Stimulated activated effector memory CD8-positive, alpha-beta T cell treated with anti-CD3 and anti-CD28 coated beads, Interleukin-12 subunit alpha, Interleukin-12 subunit beta, amount 100 ng/mL, for 72 hours (primary cell): ENCODE measurements around the gene ADCY5.

Experiments used
- ATAC-seq: fragments of 150-1000 bp; cut with Tn5 transposase; 2 replicates; pipeline ENCODE4 v1.10.0; 2021
- DNase-seq, 2 donors: peaks; one replicate each; pipeline ENCODE4 v3.0.0; 2021 to 2022; ENCODE audit warnings: low spot score in 2 of 2
- H3K27ac Mint-ChIP-seq: one replicate; pipeline ENCODE4 v1.8.0; 2022; ENCODE audit warnings: mild to moderate bottlenecking, mixed read lengths
- H3K36me3 Mint-ChIP-seq: one replicate; pipeline ENCODE4 v1.8.0; 2022; ENCODE audit warnings: mild to moderate bottlenecking, mixed read lengths
- H3K4me1 Mint-ChIP-seq: one replicate; pipeline ENCODE4 v1.8.0; 2022; ENCODE audit warnings: mixed read lengths
- H3K4me3 Mint-ChIP-seq: one replicate; pipeline ENCODE4 v1.8.0; 2022; ENCODE audit warnings: mild to moderate bottlenecking, mixed read lengths
- H3K9me3 Mint-ChIP-seq: one replicate; pipeline ENCODE4 v1.8.0; 2022; ENCODE audit warnings: mixed read lengths

ADCY5 gene

DNA sequence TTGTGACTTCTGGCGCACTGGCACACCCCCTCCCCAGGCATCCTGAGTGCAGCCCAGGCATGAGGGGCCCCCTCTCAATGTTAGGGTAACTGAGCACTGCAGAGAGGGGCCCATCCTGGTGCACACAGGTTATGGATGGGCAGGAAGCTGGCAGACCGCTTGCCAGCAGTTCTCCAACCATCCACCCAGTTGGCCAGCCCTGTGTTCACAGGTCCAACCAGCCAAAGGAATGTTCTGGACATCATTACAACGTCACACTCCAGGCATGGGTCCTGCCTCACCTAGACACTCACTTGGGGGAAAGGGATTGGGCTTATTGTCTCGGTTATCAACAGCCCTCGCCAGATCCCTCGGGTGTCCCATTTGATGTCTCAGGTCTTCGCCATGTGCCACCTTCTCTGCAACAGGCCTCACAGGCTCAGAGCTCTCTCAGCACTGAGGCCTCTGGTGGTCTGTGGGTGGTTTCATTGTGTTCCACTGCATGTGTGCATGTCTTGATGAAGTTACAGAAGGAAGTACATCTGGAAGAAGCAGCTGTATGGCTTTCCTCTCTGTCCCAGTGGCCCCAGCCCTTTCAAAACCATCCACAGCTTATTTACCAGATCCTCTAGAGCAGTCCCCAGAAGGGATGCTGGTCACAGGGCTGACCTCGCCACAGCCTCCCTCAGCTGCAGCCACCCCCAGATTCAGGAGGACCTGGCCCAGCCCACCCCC lies 23.7 kb downstream of the ADCY5 start:
- Mint-ChIP-seq H3K36me3 (no peaks in the 10 kb centered on the region), H3K4me3 (no peak overlapping the region), H3K27ac (no peak overlapping the region), H3K9me3 (no peaks in the 10 kb centered on the region), H3K4me1 (no peaks in the 10 kb centered on the region)
- ATAC-seq (no peak), DNase-seq (no peak)

DNA sequence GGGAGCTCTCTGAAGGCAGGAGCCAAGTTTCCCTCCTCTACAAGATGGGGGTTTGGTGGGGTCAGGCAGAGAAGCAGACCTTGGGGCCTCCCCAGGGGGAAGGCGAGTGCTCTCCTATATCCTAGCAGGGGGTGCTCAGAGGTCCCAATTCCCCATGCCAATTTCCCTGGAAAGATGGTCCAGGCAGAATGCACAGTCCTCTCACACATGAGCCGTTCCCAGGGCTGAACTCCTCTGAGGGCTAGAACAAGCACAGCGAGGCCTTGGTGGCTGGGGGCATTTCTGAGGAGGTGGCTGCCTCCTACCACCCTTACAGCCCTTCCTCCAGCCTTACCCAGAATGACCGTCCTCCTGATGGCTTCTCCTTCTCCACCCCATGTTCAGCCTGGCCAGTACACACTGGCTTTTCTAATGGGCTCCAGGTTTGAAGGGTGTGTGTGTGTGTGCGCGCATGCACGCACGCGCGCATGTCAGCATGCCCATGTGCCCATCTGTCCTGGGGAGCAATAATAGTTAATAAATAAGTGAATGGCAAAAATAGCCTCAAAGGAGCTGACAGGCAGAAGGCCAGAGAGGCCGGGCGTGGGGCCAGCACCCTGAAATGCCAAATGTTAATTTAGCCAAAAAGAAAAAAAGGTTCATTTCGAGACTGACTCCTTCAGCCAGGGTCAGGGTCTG lies 24.4 kb downstream of the ADCY5 start:
- H3K27ac Mint-ChIP-seq: no peak overlapping the region
- no peaks in the 10 kb centered on the region for H3K9me3 Mint-ChIP-seq
- no peaks in the 10 kb centered on the region for H3K36me3 Mint-ChIP-seq
- no peaks in the 10 kb centered on the region for H3K4me1 Mint-ChIP-seq
- no peak for ATAC-seq
- DNase-seq: no peak
- H3K4me3 Mint-ChIP-seq: no peak overlapping the region

DNA sequence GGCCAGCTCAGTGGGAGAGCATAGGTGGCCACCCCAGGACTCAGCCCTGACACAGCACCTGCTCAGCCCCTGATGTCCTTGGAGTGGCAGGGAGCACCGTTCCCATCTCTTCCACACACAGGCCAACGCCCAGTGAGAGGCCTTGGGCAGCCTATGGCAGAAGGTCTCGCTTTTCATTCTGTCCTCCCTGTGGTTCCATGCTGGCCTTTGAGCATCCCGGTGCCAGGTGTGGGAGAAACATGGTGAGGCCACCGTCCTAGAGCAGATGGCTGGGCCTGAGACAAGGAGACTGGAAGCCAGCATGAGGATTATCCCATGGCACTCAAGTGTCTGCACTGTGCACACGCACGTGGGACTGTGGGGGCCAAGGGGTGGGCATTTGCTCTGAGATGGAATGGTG lies 25.1 kb downstream of the ADCY5 start:
- Mint-ChIP-seq H3K4me1 (no peaks in the 10 kb centered on the region), H3K4me3 (no peak overlapping the region), H3K36me3 (no peaks in the 10 kb centered on the region), H3K27ac (no peak overlapping the region), H3K9me3 (no peaks in the 10 kb centered on the region)
- ATAC-seq (no peak), DNase-seq (no peak)

- ATAC-seq (no peak), DNase-seq (no peak)
- Mint-ChIP-seq H3K36me3 (no peaks in the 10 kb centered on the region), H3K9me3 (no peaks in the 10 kb centered on the region), H3K4me3 (no peak overlapping the region), H3K4me1 (no peaks in the 10 kb centered on the region), H3K27ac (no peak overlapping the region)
Observed at GRCh38 chr3:123423031-123423430, 25.9 kb downstream of the ADCY5 start.

DNA sequence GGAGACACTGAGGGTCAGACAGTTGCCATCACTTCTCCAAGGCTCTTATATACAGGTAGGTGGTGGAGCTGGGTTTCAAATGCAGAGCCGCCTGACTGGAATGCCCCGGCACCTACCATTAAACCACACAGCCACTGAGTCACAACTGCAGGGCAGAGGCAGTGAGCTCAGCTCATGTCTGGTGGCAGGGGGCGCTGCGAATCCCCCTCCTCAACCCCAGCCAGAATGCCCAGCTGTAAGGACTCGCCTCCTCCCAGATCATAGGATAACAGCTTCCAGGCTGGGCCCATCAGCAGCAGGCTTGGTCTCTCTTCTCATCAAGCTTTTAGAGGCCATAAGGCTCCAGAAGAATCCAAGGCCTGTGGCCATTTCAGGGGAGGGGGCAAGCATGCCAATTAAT lies 26.4 kb downstream of the ADCY5 start:
- no peaks in the 10 kb centered on the region for H3K4me1 Mint-ChIP-seq

DNA sequence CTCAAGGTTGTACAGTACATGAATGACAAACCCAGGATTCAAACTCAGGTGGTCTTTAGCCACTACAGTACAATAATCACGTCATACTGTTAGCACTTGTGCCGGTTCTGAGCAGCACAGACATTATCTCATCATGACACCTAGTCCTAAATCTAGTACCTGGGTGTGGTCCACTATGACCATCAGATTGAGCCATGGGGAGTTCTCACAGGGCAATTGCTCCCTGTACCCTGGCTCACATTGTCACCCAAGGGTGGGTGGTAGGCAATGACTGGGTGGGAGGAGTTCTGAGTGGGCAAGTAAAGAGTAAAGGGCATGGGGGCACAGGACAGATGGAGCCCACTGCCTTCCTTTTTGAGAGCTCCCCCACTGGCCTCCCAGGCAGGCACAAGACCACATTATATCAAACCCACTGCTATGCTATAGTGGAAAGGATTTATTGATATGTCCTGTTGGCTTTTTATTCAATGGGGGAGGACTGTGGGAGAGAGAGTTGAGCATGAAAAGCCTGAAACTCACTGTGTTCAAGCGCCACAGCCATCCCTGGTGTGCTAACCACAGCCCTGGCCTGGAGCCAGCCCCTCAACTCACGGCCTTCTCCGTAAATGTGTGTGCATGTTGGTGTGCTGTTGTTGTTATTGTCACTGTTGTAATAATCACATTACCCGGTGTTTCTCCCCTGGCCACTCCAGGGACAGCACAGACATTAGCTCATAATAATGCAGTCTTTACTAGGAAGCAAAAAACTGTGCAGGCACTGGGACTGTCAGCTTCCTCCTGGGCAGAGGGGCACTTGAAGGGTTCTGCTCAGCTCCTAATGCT lies 27.3 kb downstream of the ADCY5 start:
- Mint-ChIP-seq H3K36me3 (no peaks in the 10 kb centered on the region), H3K4me3 (no peak overlapping the region), H3K4me1 (no peaks in the 10 kb centered on the region), H3K9me3 (no peaks in the 10 kb centered on the region), H3K27ac (no peak overlapping the region)
- ATAC-seq: peak; percentile 11
- DNase-seq: no peak

More for the DNA sequence above, 26.4 kb downstream of the ADCY5 start:
- Mint-ChIP-seq H3K36me3 (no peaks in the 10 kb centered on the region), H3K27ac (no peak overlapping the region), H3K4me3 (no peak overlapping the region), H3K9me3 (no peaks in the 10 kb centered on the region)
- DNase-seq (no peak), ATAC-seq (no peak)

GRCh38 chr3:123420416-123420968 lies 28.4 kb downstream of the ADCY5 start:
- Mint-ChIP-seq H3K9me3 (no peaks in the 10 kb centered on the region), H3K4me3 (no peak overlapping the region), H3K36me3 (no peaks in the 10 kb centered on the region), H3K27ac (no peak overlapping the region), H3K4me1 (no peaks in the 10 kb centered on the region)
- ATAC-seq (no peak), DNase-seq (no peak)

GRCh38 chr3:123419850-123420297 lies 29.0 kb downstream of the ADCY5 start:
- no peak for ATAC-seq
- no peaks in the 10 kb centered on the region for H3K36me3 Mint-ChIP-seq
- DNase-seq: no peak
- H3K4me1 Mint-ChIP-seq: no peaks in the 10 kb centered on the region
- H3K4me3 Mint-ChIP-seq: no peak overlapping the region
- no peak overlapping the region for H3K27ac Mint-ChIP-seq
- H3K9me3 Mint-ChIP-seq: no peaks in the 10 kb centered on the region

GRCh38 chr3:123419181-123419849 lies 29.6 kb downstream of the ADCY5 start:
- H3K36me3 Mint-ChIP-seq: no peaks in the 10 kb centered on the region
- ATAC-seq (no peak), DNase-seq (no peak)
- H3K9me3 Mint-ChIP-seq: no peaks in the 10 kb centered on the region
- H3K4me1 Mint-ChIP-seq: no peaks in the 10 kb centered on the region
- no peak overlapping the region for H3K4me3 Mint-ChIP-seq
- H3K27ac Mint-ChIP-seq: no peak overlapping the region

GRCh38 chr3:123416647-123417046 lies 32.2 kb downstream of the ADCY5 start:
- H3K36me3 Mint-ChIP-seq: no peaks in the 10 kb centered on the region
- DNase-seq: no peak
- H3K9me3 Mint-ChIP-seq: no peaks in the 10 kb centered on the region
- no peak for ATAC-seq
- no peak overlapping the region for H3K27ac Mint-ChIP-seq
- H3K4me1 Mint-ChIP-seq: no peaks in the 10 kb centered on the region
- no peak overlapping the region for H3K4me3 Mint-ChIP-seq

DNA sequence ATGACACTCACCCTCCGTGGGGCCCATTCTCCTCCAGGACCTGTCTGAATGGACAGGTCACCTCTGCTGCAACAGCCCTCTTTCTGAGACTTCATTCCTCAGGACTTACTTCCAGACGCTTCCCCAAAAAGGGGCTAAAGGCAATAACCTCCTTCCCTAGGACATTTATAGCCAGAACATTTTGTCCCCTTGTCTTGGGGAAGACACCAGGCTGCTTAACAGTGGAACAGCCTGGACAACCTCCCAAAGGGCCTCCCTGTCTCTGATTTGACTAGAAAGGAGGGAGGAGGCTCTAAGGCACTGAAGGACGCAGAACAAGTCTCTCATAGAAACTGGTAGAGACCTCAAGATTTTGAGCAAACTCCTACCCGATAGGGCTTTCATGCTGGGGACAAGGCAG lies 32.7 kb downstream of the ADCY5 start:
- no peak for ATAC-seq

GRCh38 chr3:123414973-123415775 lies 33.7 kb downstream of the ADCY5 start:
- no peak overlapping the region for H3K4me3 Mint-ChIP-seq
- ATAC-seq (no peak), DNase-seq (no peak)
- H3K36me3 Mint-ChIP-seq: no peaks in the 10 kb centered on the region
- no peak overlapping the region for H3K27ac Mint-ChIP-seq
- H3K9me3 Mint-ChIP-seq: no peaks in the 10 kb centered on the region
- H3K4me1 Mint-ChIP-seq: no peaks in the 10 kb centered on the region

More for the DNA sequence above, 32.7 kb downstream of the ADCY5 start:
- Mint-ChIP-seq H3K9me3 (no peaks in the 10 kb centered on the region), H3K4me1 (no peaks in the 10 kb centered on the region), H3K27ac (no peak overlapping the region), H3K36me3 (no peaks in the 10 kb centered on the region), H3K4me3 (no peak overlapping the region)
- no peak for DNase-seq

GRCh38 chr3:123412811-123413604 lies 35.9 kb downstream of the ADCY5 start:
- H3K9me3 Mint-ChIP-seq: no peaks in the 10 kb centered on the region
- no peak for DNase-seq
- no peaks in the 10 kb centered on the region for H3K4me1 Mint-ChIP-seq
- no peak for ATAC-seq
- H3K4me3 Mint-ChIP-seq: no peak overlapping the region
- H3K36me3 Mint-ChIP-seq: no peaks in the 10 kb centered on the region
- H3K27ac Mint-ChIP-seq: no peak overlapping the region

DNA sequence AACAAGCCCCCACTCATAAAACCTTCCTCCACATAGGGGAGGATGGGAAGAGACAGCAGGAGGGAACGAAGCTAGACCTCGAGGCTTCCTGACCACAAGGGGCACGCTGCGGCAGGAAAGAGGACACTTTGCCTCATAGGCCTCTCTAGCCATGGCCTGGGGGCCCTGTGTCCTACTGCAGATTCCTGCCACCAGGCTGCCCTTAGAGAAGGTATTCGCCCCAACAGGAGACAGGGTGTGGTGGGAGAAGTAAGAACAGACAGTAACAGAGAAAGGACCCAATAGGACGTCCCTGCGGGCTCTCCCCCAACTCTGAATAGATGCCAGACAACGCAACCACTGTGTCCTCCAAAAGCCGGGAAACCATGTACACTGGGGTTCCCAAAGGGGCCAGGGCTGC lies 36.8 kb downstream of the ADCY5 start:
- Mint-ChIP-seq H3K4me1 (no peaks in the 10 kb centered on the region), H3K4me3 (no peak overlapping the region), H3K36me3 (no peaks in the 10 kb centered on the region), H3K27ac (no peak overlapping the region), H3K9me3 (no peaks in the 10 kb centered on the region)
- DNase-seq (no peak), ATAC-seq (no peak)
